IMR-90 (cell line): ENCODE results near the gene ARL6IP5. TPM values are rescaled to one million over a fixed set of nuclear protein-coding genes. Genes with fewer than 3 reads are reported as not detected.

Experiments
- ATAC-seq: fragments of 200-7000 bp; cut with Tn5 transposase; 2 replicates; pipeline ENCODE4 v1.9.1; 2020; ENCODE audit warnings: low read depth, mild to moderate bottlenecking, moderate library complexity
- BruUV-seq: library from RNA; stranded (reverse); fragments of 400-500 nt; replicated peaks from 2 replicates; lab custom pipeline; 2021; lab: Mats Ljungman, UMichigan
- CTCF ChIA-PET: fragments of 300-600 bp; formaldehyde crosslinking; extraction: SDS; loops from one replicate; lab custom pipeline; 2021; ENCODE audit warnings: antibody characterized with exemption; lab: Yijun Ruan, JAX
- POLR2A ChIA-PET: fragments of 300-600 bp; sonication (Branson Sonifier 250); formaldehyde crosslinking; loops from one replicate; lab custom pipeline; 2022; ENCODE audit warnings: antibody characterized with exemption; ENCODE audit not compliant: unreplicated experiment; lab: Charles Lee
- DNase-seq: peaks from one replicate; pipeline ENCODE4 v3.0.0; 2013
- H2AFZ ChIP-seq: replicated peaks from 2 replicates; pipeline ENCODE3; 2013; ENCODE audit warnings: low read length, mild to moderate bottlenecking; ENCODE audit not compliant: poor library complexity
- H2AK5ac ChIP-seq: 2 replicates; pipeline ENCODE4 v1.6.1; 2013; ENCODE audit warnings: low read depth, low read length, inconsistent platforms
- H2AK9ac ChIP-seq: replicated peaks from 2 replicates; pipeline ENCODE3; 2013; ENCODE audit warnings: mild to moderate bottlenecking, low read depth, low read length, moderate library complexity; ENCODE audit not compliant: poor library complexity
- H2BK120ac ChIP-seq: 2 replicates; pipeline ENCODE4 v1.6.1; 2013; ENCODE audit warnings: low read depth, low read length, inconsistent platforms
- H2BK15ac ChIP-seq: 3 replicates; pipeline ENCODE4 v1.6.1; 2013; ENCODE audit warnings: low read depth, low read length, inconsistent platforms
- H2BK20ac ChIP-seq: 2 replicates; pipeline ENCODE4 v1.6.1; 2013; ENCODE audit warnings: low read depth, mild to moderate bottlenecking, inconsistent platforms, low read length, moderate library complexity
- H2BK5ac ChIP-seq: 2 replicates; pipeline ENCODE4 v1.6.1; 2013; ENCODE audit warnings: mild to moderate bottlenecking, low read depth, low read length, inconsistent platforms; ENCODE audit not compliant: poor library complexity, severe bottlenecking
- H3K14ac ChIP-seq: replicated peaks from 2 replicates; pipeline ENCODE4 v1.6.1; 2013; ENCODE audit warnings: low read depth, low read length, inconsistent platforms
- H3K18ac ChIP-seq: 2 replicates; pipeline ENCODE4 v1.6.1; 2013; ENCODE audit warnings: low read depth, low read length, control low read depth
- H3K23ac ChIP-seq: 2 replicates; pipeline ENCODE4 v1.6.1; 2013; ENCODE audit warnings: low read depth, low read length, inconsistent platforms
- H3K27ac ChIP-seq: 2 replicates; pipeline ENCODE4 v1.5.1; 2013; ENCODE audit warnings: mild to moderate bottlenecking, control low read depth, low read length; ENCODE audit not compliant: insufficient read depth
- H3K27me3 ChIP-seq: 2 replicates; pipeline ENCODE4 v1.6.1; 2013; ENCODE audit warnings: low read length; ENCODE audit not compliant: control insufficient read depth, insufficient read depth
- H3K36me3 ChIP-seq: 2 replicates; pipeline ENCODE4 v1.6.1; 2013; ENCODE audit warnings: low read length, mixed read lengths; ENCODE audit not compliant: control insufficient read depth, insufficient read depth
- H3K4ac ChIP-seq: 2 replicates; pipeline ENCODE4 v1.6.1; 2013; ENCODE audit warnings: low read depth, low read length, inconsistent platforms
- H3K4me1 ChIP-seq: 2 replicates; pipeline ENCODE4 v1.6.1; 2013; ENCODE audit warnings: low read length, mixed read lengths; ENCODE audit not compliant: control insufficient read depth, insufficient read depth
- H3K4me2 ChIP-seq: 2 replicates; pipeline ENCODE4 v1.6.1; 2013; ENCODE audit warnings: low read depth, mild to moderate bottlenecking, control low read depth, low read length, moderate library complexity
- H3K4me3 ChIP-seq: 2 replicates; pipeline ENCODE4 v1.5.1; 2013; ENCODE audit warnings: low read depth, mild to moderate bottlenecking, control low read depth, low read length, moderate library complexity; ENCODE audit not compliant: insufficient read depth
- H3K56ac ChIP-seq: 2 replicates; pipeline ENCODE4 v1.6.1; 2013; ENCODE audit warnings: low read length, inconsistent platforms; ENCODE audit not compliant: insufficient read depth; ENCODE audit errors: extremely low read depth
- H3K79me1 ChIP-seq, 2 experiments: 2 replicates each; pipeline ENCODE4 v1.6.1; 2013; ENCODE audit warnings: low read length in 2 of 2, inconsistent platforms in 1 of 2, low read depth in 1 of 2
- H3K9ac ChIP-seq: 2 replicates; pipeline ENCODE4 v1.6.1; 2013; ENCODE audit warnings: low read depth, low read length, control low read depth
- H3K9me1 ChIP-seq: 2 replicates; pipeline ENCODE4 v1.6.1; 2013; ENCODE audit warnings: low read length, inconsistent platforms; ENCODE audit not compliant: insufficient read depth
- H3K9me3 ChIP-seq: 2 replicates; pipeline ENCODE4 v1.6.1; 2013; ENCODE audit warnings: low read length; ENCODE audit not compliant: control insufficient read depth, insufficient read depth
- H4K20me1 ChIP-seq: 2 replicates; pipeline ENCODE4 v1.6.1; 2013; ENCODE audit warnings: low read length, inconsistent platforms; ENCODE audit not compliant: insufficient read depth
- H4K5ac ChIP-seq: 2 replicates; pipeline ENCODE4 v1.6.1; 2013; ENCODE audit warnings: mild to moderate bottlenecking, low read depth, low read length, control low read depth
- H4K8ac ChIP-seq, 2 experiments: 2 replicates each; pipeline ENCODE4 v1.6.1; 2013; ENCODE audit warnings: low read depth in 2 of 2, low read length in 2 of 2, control low read depth in 1 of 2, inconsistent platforms in 1 of 2
- H4K91ac ChIP-seq: 2 replicates; pipeline ENCODE4 v1.6.1; 2013; ENCODE audit warnings: low read depth, low read length, inconsistent platforms; ENCODE audit not compliant: insufficient read depth
- CHD1 ChIP-seq: IDR thresholded peaks from 2 replicates; pipeline ENCODE4 v1.6.1; 2012; ENCODE audit warnings: low read depth, low read length, improper control_type of control experiment
- ELK1 ChIP-seq: fragments of 150-350 bp; IDR thresholded peaks from 2 replicates; pipeline ENCODE4 v1.6.1; 2016; ENCODE audit warnings: low read depth, mild to moderate bottlenecking, low read length, moderate library complexity, borderline replicate concordance
- MAFK ChIP-seq: IDR thresholded peaks from 2 replicates; pipeline ENCODE4 v1.6.1; 2012; ENCODE audit warnings: low read depth, low read length, improper control_type of control experiment
- MAZ ChIP-seq: IDR thresholded peaks from 2 replicates; pipeline ENCODE4 v1.6.1; 2012; ENCODE audit warnings: low read depth, mild to moderate bottlenecking, low read length, improper control_type of control experiment, moderate library complexity, borderline replicate concordance
- MXI1 ChIP-seq: IDR thresholded peaks from 2 replicates; pipeline ENCODE4 v1.6.1; 2012; ENCODE audit warnings: low read depth, mild to moderate bottlenecking, low read length, moderate library complexity, borderline replicate concordance
- POLR2A ChIP-seq: IDR thresholded peaks from 2 replicates; pipeline ENCODE4 v1.6.1; 2012; ENCODE audit warnings: mild to moderate bottlenecking, low read depth, low read length
- WGBS, 2 experiments: methylation state at CpG; one replicate each; pipeline versions ENCODE4 v1.1.5 to v1.1.7; 2013; ENCODE audit warnings: missing lambda C conversion rate in 2 of 2; ENCODE audit not compliant: insufficient read length in 1 of 2; ENCODE audit errors: extremely low coverage in 2 of 2; 5-methylcytosine and 5-hydroxymethylcytosine counted together
- dilution Hi-C: fragments of 300-500 bp; cut with HindIII; formaldehyde crosslinking; loops from one replicate; pipeline ENCODE4 v1.14.3; 2018; ENCODE audit warnings: low sequenced_read_pairs; ENCODE audit not compliant: unreplicated experiment
- in situ Hi-C: fragments of 300-500 bp; cut with MboI; formaldehyde crosslinking; loops from 3 replicates; pipeline ENCODE4 v1.14.3; 2019; ENCODE audit warnings: low sequenced_read_pairs, inconsistent platforms, mixed read lengths
- intact Hi-C: fragments of 100-400 bp; cut with micrococcal nuclease; formaldehyde crosslinking; loops from 2 replicates; pipeline ENCODE4 v1.10.0; 2022
- polyA plus RNA-seq, 3 experiments: library from polyadenylated mRNA; depleted of rRNA; stranded (reverse); fragments of >200 nt; gene quantifications; 2 replicates each; pipeline ENCODE4 v1.2.3, GENCODE V29; 2012; ENCODE audit warnings: low replicate concordance in 1 of 3
- total RNA-seq: library from RNA; depleted of rRNA; stranded (reverse); fragments of >200 nt; gene quantifications from 2 replicates; pipeline ENCODE4 v1.2.3, GENCODE V29; 2012

The ARL6IP5 gene
- total and polyA plus RNA-seq, 2 of the 4 experiments (the other 2 are of a cell fraction): 76.4 to 98.8 TPM

- H3K14ac ChIP-seq: peak within 1 kb of the TSS; percentile 92
- peak within 1 kb of the TSS; percentile 58; the same call in 2 of the 3 replicates for H2BK15ac ChIP-seq
- BruUV-seq: no TSS peak
- H3K27me3 ChIP-seq: no peaks in the 10 kb centered on the region
- H3K56ac ChIP-seq: peak within 1 kb of the TSS; percentile 90
- no peaks in the 10 kb centered on the region for H3K4me1 ChIP-seq
- TF ChIP-seq ELK1 (no peak), CHD1 (no peak), POLR2A (peak; percentile 90), MAZ (peak; percentile 34; the same call in 1 of the 2 replicates), MAFK (0 out of 2 replicates have a peak, but pooled peaks have one; percentile 16), MXI1 (peak; percentile 71; the same call in 1 of the 2 replicates)
- ChIA-PET CTCF (interaction anchor here (0.6 to 1.5 kb wide), 2 partner anchors 12 to 243 kb away, joined by 3 to 4 read pairs; no protein-coding TSS in a partner anchor), POLR2A (no interaction called here)
- H4K20me1 ChIP-seq: peaks cover 28% of the 10 kb centered on the region; the same call in 1 of the 2 replicates
- peak within 1 kb of the TSS; percentile 92 for H2AK5ac ChIP-seq
- H3K4ac ChIP-seq: peak within 1 kb of the TSS; percentile 88
- in situ Hi-C loops: no loop called here
- peak within 1 kb of the TSS; percentile 95 for H2AFZ ChIP-seq
- DNase-seq (peak; percentile 99), ATAC-seq (peak; percentile 93)
- dilution Hi-C loops: no loop called here
- H3K4me3 ChIP-seq: peak within 1 kb of the TSS; percentile 79
- H3K23ac ChIP-seq: peak within 1 kb of the TSS; percentile 98
- intact Hi-C loops: no loop called here
- no peak within 1 kb of the TSS for H2BK20ac ChIP-seq
- H3K36me3 ChIP-seq: peaks cover 14% of the 10 kb centered on the region
- peaks cover 6 to 31% of the 10 kb centered on the region in 2 experiments; a peak in 2 of 4 replicates for H3K79me1 ChIP-seq
- peak within 1 kb of the TSS; percentile 92 for H3K27ac ChIP-seq
- H3K4me2 ChIP-seq: peak within 1 kb of the TSS; percentile 98
- H4K5ac ChIP-seq: peak within 1 kb of the TSS; percentile 84
- peak within 1 kb of the TSS; percentile 77 for H3K18ac ChIP-seq
- H2AK9ac ChIP-seq: peak within 1 kb of the TSS; percentile 96
- peak within 1 kb of the TSS; percentile 35; the same call in 1 of the 2 replicates for H2BK120ac ChIP-seq
- 0% methylated on average over 12 of the region's 45 CpGs; no CpG with 5 or more reads in 1 of the 2 experiments for WGBS, 2 experiments
- peak within 1 kb of the TSS; percentile 77 for H4K91ac ChIP-seq
- peak within 1 kb of the TSS; percentile 92 for H2BK5ac ChIP-seq
- H3K9me3 ChIP-seq: no peaks in the 10 kb centered on the region
- peak within 1 kb of the TSS; percentile 92 for H3K9ac ChIP-seq
- no peaks in the 10 kb centered on the region; the same call in 1 of the 2 replicates for H3K9me1 ChIP-seq
- peak within 1 kb of the TSS; percentile 91 to 95 for H4K8ac ChIP-seq
Observed at GRCh38 chr3:69051756-69052471, 32.8 kb upstream of the ARL6IP5 start, which contains the start of gene TMF1. Gene TMF1, minus strand, starts transcription at chr3:69052333. Its CDS starts 247 bp downstream, at chr3:69052086.
